HepG2 (cell line): ENCODE results near the gene MBD3. TPM values are rescaled to one million over a fixed set of nuclear protein-coding genes. Genes with fewer than 3 reads are reported as not detected.

ENCODE experiments used
- MXD3 ChIP-seq: IDR thresholded peaks from 2 replicates; pipeline ENCODE4 v1.6.1; 2016; ENCODE audit warnings: mild to moderate bottlenecking, missing biosample characterization, missing genetic modification reagents
- MXD4 ChIP-seq: IDR thresholded peaks from 2 replicates; pipeline ENCODE4 v1.6.1; 2016; ENCODE audit warnings: mild to moderate bottlenecking, missing biosample characterization, missing genetic modification reagents
- NCOA1 ChIP-seq: sonication (generic); formaldehyde crosslinking; IDR thresholded peaks from 2 replicates; pipeline ENCODE4 v1.9.0; 2021; ENCODE audit warnings: missing genetic modification reagents
- POGK ChIP-seq: sonication (generic); formaldehyde crosslinking; conservative IDR thresholded peaks from 2 replicates; pipeline ENCODE4 v1.8.0; 2022; ENCODE audit warnings: mild to moderate bottlenecking, moderate library complexity, missing genetic modification reagents
- POLR2G ChIP-seq: fragments of 200-400 bp; formaldehyde crosslinking; IDR thresholded peaks from 2 replicates; pipeline ENCODE4 v1.6.1; 2018; ENCODE audit warnings: mild to moderate bottlenecking, low read depth, low read length, moderate library complexity
- RBM22 ChIP-seq: fragments of 200-400 bp; formaldehyde crosslinking; optimal IDR thresholded peaks from 2 replicates; pipeline ENCODE3; 2017; ENCODE audit warnings: mild to moderate bottlenecking, low read length, moderate library complexity
- TERF1 ChIP-seq: sonication (generic); formaldehyde crosslinking; IDR thresholded peaks from 2 replicates; pipeline ENCODE4 v1.8.0; 2022; ENCODE audit warnings: mild to moderate bottlenecking, missing genetic modification reagents, moderate library complexity
- ZBTB34 ChIP-seq: sonication (generic); formaldehyde crosslinking; IDR thresholded peaks from 2 replicates; pipeline ENCODE4 v1.8.0; 2022; ENCODE audit warnings: mild to moderate bottlenecking, missing genetic modification reagents
- ZBTB46 ChIP-seq: sonication (generic); formaldehyde crosslinking; IDR thresholded peaks from 2 replicates; pipeline ENCODE4 v1.4.0; 2020; ENCODE audit warnings: mild to moderate bottlenecking, missing genetic modification reagents, borderline replicate concordance
- ZNF256 ChIP-seq: sonication (generic); formaldehyde crosslinking; conservative IDR thresholded peaks from 2 replicates; pipeline ENCODE4 v1.4.0; 2020; ENCODE audit warnings: missing genetic modification reagents
- ZNF292 ChIP-seq: sonication (generic); formaldehyde crosslinking; IDR thresholded peaks from 2 replicates; pipeline ENCODE4 v1.8.1; 2022; ENCODE audit warnings: mild to moderate bottlenecking, low read depth, missing genetic modification reagents, borderline replicate concordance
- ZNF335 ChIP-seq: sonication (generic); formaldehyde crosslinking; IDR thresholded peaks from 2 replicates; pipeline ENCODE4 v1.4.0; 2020; ENCODE audit warnings: missing genetic modification reagents
- ZNF33A ChIP-seq: sonication (generic); formaldehyde crosslinking; IDR thresholded peaks from 2 replicates; pipeline ENCODE4 v1.5.1; 2020; ENCODE audit warnings: missing genetic modification reagents, mild to moderate bottlenecking, moderate library complexity, borderline replicate concordance
- ZNF441 ChIP-seq: sonication (generic); formaldehyde crosslinking; IDR thresholded peaks from 2 replicates; pipeline ENCODE4 v1.7.0; 2021; ENCODE audit warnings: missing genetic modification reagents, borderline replicate concordance
- ZNF607 ChIP-seq: sonication (generic); formaldehyde crosslinking; IDR thresholded peaks from 2 replicates; pipeline ENCODE4 v1.5.1; 2020; ENCODE audit warnings: missing genetic modification reagents, mild to moderate bottlenecking, borderline replicate concordance
- ZNF678 ChIP-seq: sonication (generic); formaldehyde crosslinking; IDR thresholded peaks from 2 replicates; pipeline ENCODE4 v1.4.0; 2020; ENCODE audit warnings: mild to moderate bottlenecking, missing genetic modification reagents
- ZNF691 ChIP-seq: sonication (generic); formaldehyde crosslinking; IDR thresholded peaks from 2 replicates; pipeline ENCODE4 v1.4.0; 2020; ENCODE audit warnings: missing genetic modification reagents, low read depth, mild to moderate bottlenecking, borderline replicate concordance
- ZNF761 ChIP-seq: sonication (generic); formaldehyde crosslinking; conservative IDR thresholded peaks from 2 replicates; pipeline ENCODE4 v1.4.0; 2020; ENCODE audit warnings: mild to moderate bottlenecking, missing genetic modification reagents
- ZNF883 ChIP-seq: sonication (generic); formaldehyde crosslinking; IDR thresholded peaks from 2 replicates; pipeline ENCODE4 v1.5.1; 2020; ENCODE audit warnings: mild to moderate bottlenecking, missing genetic modification reagents; ENCODE audit errors: not compliant biosample characterization
- ZSCAN20 ChIP-seq: sonication (generic); formaldehyde crosslinking; IDR thresholded peaks from 2 replicates; pipeline ENCODE4 v1.4.0; 2020; ENCODE audit warnings: missing genetic modification reagents, mild to moderate bottlenecking, borderline replicate concordance
- ZSCAN9 ChIP-seq: IDR thresholded peaks from 2 replicates; pipeline ENCODE4 v1.6.1; 2016; ENCODE audit warnings: borderline replicate concordance
- polyA plus RNA-seq, 8 experiments: library from polyadenylated mRNA; depleted of rRNA in 3 of 8; stranded (reverse) in 7 of 8; unstranded in 1 of 8; fragments of >200 nt; fragmentation: Illumina TruSeq in 4 of 8; extraction: Trizol in 4 of 8; gene quantifications; 2 replicates each; pipeline versions ENCODE4 v1.2.1 to v1.2.3, GENCODE V29; 2011 to 2016; ENCODE audit warnings: low read depth in 4 of 8, missing spikeins in 1 of 8, mixed read lengths in 1 of 8; ENCODE audit not compliant: insufficient read depth in 1 of 8
- total RNA-seq, 5 experiments: library from RNA; depleted of rRNA; stranded (reverse); fragments of >200 nt; fragmentation: Illumina TruSeq; extraction: Trizol; gene quantifications; 2 replicates each; pipeline ENCODE4 v1.2.3, GENCODE V29; 2016; ENCODE audit warnings: low read depth in 1 of 5

Gene MBD3
- total and polyA plus RNA-seq, 2 of the 13 experiments (the other 11 are each of a cell fraction or from before 2014, with no cell fraction given) = 21.2 to 76.9 TPM

- TF ChIP-seq POGK (CRISPR knock-in tag) = peak; percentile 62; the same call in 1 of the 2 replicates
- no peak for TF ChIP-seq ZNF678 (CRISPR knock-in tag)
- TF ChIP-seq ZSCAN9 = no peak
- no peak for TF ChIP-seq MXD3 (CRISPR knock-in tag)
- no peak for TF ChIP-seq ZNF441
- no peak for TF ChIP-seq ZNF883 (CRISPR knock-in tag)
- no peak for TF ChIP-seq ZNF335 (CRISPR knock-in tag)
- no peak for TF ChIP-seq ZBTB34
- TF ChIP-seq RBM22 = no peak
- 0 out of 2 replicates have a peak, but pooled peaks have one; percentile 32 for TF ChIP-seq ZNF256
- TF ChIP-seq ZBTB46 = no peak
- TF ChIP-seq ZNF607 = no peak
- TF ChIP-seq TERF1 = no peak
- TF ChIP-seq ZSCAN20 (CRISPR knock-in tag) = no peak
- TF ChIP-seq ZNF33A = no peak
- TF ChIP-seq ZNF761 (CRISPR knock-in tag) = no peak
- no peak for TF ChIP-seq ZNF691 (CRISPR knock-in tag)
- TF ChIP-seq ZNF292 (CRISPR knock-in tag) = no peak; the same call in 1 of the 2 replicates
- no peak for TF ChIP-seq NCOA1 (CRISPR knock-in tag)
- TF ChIP-seq MXD4 (CRISPR knock-in tag) = no peak
- peak; percentile 73 for TF ChIP-seq POLR2G
Measured at GRCh38 chr19:1590641-1591397, 1.8 kb downstream of the MBD3 start (continued).
